MM.1S (cell line): Measurements from ENCODE around the gene COX18.

Source experiments
- EZH2 ChIP-seq: fragments of 300-600 bp; sonication (generic); optimal IDR thresholded peaks from 2 replicates; pipeline ENCODE3; 2017; ENCODE audit warnings: low read depth, mild to moderate bottlenecking, antibody characterized with exemption, low read length, mixed read lengths
- TF ChIP-seq, protein P1 (sequence below): fragments of 300-600 bp; sonication (generic); IDR thresholded peaks from 2 replicates; pipeline ENCODE4 v1.5.1; 2016; ENCODE audit warnings: antibody characterized with exemption, low read length, mixed read lengths

DNA sequence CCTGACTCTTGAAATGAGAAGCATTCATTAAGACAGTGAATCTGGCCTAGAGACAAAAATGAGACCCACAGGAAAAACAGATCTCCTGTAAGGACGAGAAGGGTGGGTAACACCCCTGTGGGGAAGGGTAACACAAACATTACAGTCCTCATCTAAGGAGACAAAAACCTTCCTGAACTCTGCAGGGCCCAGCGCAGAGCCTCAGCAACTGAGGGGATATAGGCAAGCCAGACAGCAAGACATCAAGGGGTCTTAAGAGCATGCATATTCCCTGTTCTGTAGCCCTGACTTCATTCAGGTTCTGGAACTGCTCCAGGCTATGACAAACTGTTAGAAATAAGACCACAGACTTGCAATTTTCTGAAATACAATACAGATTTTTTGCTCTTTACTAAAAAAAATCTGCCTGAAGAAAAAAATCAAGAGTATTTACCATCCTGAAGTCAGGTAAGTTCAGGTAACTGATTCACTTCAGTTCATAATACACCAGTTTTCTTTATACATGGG, 15.5 kb downstream of the COX18 start:
- TF ChIP-seq, protein P1, sequence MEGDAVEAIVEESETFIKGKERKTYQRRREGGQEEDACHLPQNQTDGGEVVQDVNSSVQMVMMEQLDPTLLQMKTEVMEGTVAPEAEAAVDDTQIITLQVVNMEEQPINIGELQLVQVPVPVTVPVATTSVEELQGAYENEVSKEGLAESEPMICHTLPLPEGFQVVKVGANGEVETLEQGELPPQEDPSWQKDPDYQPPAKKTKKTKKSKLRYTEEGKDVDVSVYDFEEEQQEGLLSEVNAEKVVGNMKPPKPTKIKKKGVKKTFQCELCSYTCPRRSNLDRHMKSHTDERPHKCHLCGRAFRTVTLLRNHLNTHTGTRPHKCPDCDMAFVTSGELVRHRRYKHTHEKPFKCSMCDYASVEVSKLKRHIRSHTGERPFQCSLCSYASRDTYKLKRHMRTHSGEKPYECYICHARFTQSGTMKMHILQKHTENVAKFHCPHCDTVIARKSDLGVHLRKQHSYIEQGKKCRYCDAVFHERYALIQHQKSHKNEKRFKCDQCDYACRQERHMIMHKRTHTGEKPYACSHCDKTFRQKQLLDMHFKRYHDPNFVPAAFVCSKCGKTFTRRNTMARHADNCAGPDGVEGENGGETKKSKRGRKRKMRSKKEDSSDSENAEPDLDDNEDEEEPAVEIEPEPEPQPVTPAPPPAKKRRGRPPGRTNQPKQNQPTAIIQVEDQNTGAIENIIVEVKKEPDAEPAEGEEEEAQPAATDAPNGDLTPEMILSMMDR, result no peak
- TF ChIP-seq EZH2, result no peak
